Right ventricle myocardium inferior (tissue), 1 donor: ENCODE measurements around the gene MAK. TPM values are rescaled to one million over a fixed set of nuclear protein-coding genes. Genes with fewer than 3 reads are reported as not detected.
A peak's percentile ranks its signal among the peaks of the same experiment; 100 is the strongest.
"Not testable (repeated sequence)": the region's sequence is repeated elsewhere in the genome, so short reads cannot be mapped to it uniquely, and the experiment has no call there.

Experiments
- ATAC-seq: fragments of 200-7000 bp; cut with Tn5 transposase; one replicate; pipeline ENCODE4 v1.9.1; 2020; ENCODE audit warnings: mild to moderate bottlenecking, moderate library complexity
- DNase-seq: peaks from one replicate; pipeline ENCODE4 v3.0.0; 2021; ENCODE audit errors: missing footprints
- intact Hi-C: fragments of 100-400 bp; cut with DNase I; formaldehyde crosslinking; loops from one replicate; pipeline ENCODE4 v1.11.0; 2022
- total RNA-seq: library from RNA; stranded (reverse); fragmentation: NEBNext Ultra II Directional; extraction: Animal tissue kit (Norgen Biotek cat#: 25700); gene quantifications from one replicate; pipeline ENCODE4 v1.2.1, GENCODE V29; 2021
- donor health status: DM: no; HTN: yes; CAD: no; lungs with severe emphysema.

The MAK gene
- total RNA-seq, 1 donor from 2014 or later: not detected

- ATAC-seq: no peak
- no peak for DNase-seq
- intact Hi-C loops: loop anchor here (10.0 kb wide), 1 partner anchor 296 kb away; no protein-coding TSS in a partner anchor
Observed at GRCh38 chr6:10800810-10801209, 37.5 kb downstream of the MAK start.

GRCh38 chr6:10794239-10794638 lies 44.1 kb downstream of the MAK start:
- ATAC-seq (no peak), DNase-seq (no peak)
- intact Hi-C loops: no loop called here

DNA sequence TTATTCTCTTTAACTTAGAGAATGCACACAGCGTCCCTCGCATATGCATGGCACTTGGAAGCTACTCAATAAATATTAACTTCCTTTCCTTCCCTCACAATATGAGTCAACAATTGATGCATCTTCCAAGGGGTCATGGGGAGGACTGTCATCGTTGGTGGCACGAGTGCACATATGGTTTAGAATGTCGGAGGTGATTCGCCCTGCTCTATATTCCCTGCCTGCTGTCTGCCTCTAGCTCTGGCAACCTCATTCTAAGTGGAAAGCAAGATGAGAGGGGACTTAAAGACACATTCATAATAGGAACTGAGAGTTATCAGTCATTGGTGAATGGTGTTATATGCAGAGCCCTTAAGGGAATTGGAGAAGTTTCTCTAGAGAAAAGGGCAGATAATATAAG lies 44.6 kb downstream of the MAK start:
- ATAC-seq (no peak), DNase-seq (no peak)
- intact Hi-C loops: no loop called here

GRCh38 chr6:10793035-10793434 lies 45.3 kb downstream of the MAK start:
- ATAC-seq: no peak
- no peak for DNase-seq
- intact Hi-C loops: no loop called here

DNA sequence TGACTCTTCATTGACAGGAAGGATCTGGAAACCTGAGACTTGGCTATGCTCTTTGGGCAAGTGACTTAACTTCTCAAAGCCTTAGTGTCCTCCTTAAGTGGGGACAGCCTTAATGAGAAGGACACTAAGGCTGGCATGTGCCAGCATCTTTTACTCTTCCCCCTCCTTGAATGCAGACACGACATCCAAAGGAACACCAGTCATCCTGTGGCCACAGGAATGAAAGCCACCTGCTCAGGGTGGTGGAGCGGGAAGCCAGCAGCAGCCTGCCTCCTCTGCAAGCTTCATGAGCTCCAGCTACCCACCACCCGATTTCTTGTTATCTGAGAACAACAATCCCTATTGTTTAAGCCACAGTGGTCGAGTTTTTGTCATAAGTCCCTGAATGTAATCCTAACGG lies 46.2 kb downstream of the MAK start:
- intact Hi-C loops: no loop called here
- ATAC-seq: no peak

GRCh38 chr6:10791673-10792072 lies 46.7 kb downstream of the MAK start:
- ATAC-seq: no peak
- DNase-seq: no peak
- intact Hi-C loops: no loop called here

More for the DNA sequence above, 46.2 kb downstream of the MAK start:
- no peak for DNase-seq

- intact Hi-C loops: no loop called here
- ATAC-seq: no peak
- no peak for DNase-seq
Observed at GRCh38 chr6:10779076-10779475, 59.3 kb downstream of the MAK start.

DNA sequence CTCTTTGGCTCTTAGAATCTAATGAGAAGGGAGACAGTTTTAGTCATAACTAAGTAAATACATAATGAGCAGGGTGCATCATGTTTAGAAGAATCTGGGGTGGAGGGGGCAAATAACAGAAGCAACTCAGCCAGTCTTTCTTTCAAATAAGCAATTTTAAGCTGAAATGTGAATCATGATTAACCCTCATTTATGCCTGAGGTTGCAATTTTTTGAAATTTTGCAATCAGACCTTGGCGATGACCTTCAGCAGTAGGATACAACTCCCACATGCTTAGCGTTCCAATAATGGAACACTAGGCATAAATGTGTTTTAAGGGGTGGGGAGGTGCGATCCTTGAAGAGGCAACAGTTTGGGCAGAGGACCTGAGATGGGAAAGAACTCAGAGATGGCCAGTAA lies 60.1 kb downstream of the MAK start:
- ATAC-seq: no peak
- intact Hi-C loops: no loop called here
- no peak for DNase-seq

DNA sequence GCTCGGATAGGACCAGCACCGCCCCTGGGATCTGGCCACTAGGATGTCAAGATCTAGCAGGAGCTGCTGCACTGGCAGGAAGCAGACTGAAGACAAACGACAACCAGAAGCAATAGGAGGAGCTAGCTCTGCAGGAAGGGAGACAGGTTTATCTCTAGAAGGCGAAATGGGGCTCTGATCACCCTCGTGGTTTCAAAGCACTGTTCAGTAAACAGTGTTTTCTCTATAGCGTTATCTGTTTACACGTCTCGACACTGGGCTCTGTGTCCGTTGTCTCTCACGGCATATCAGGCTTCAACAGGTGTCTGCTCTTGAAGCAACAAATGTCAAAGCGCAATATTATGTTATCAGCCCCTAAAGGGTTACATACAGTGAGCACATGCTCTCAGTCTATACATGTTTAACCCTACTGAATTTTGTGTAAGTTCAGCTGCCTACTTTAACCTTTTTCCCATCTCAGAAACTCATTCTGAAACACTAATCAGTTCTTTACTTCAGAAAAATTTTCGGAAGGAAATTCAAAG lies 66.9 kb downstream of the MAK start:
- intact Hi-C loops: no loop called here
- no peak for ATAC-seq
- DNase-seq: no peak

GRCh38 chr6:10769419-10769818 lies 68.9 kb downstream of the MAK start:
- DNase-seq: no peak
- intact Hi-C loops: no loop called here
- ATAC-seq: no peak

DNA sequence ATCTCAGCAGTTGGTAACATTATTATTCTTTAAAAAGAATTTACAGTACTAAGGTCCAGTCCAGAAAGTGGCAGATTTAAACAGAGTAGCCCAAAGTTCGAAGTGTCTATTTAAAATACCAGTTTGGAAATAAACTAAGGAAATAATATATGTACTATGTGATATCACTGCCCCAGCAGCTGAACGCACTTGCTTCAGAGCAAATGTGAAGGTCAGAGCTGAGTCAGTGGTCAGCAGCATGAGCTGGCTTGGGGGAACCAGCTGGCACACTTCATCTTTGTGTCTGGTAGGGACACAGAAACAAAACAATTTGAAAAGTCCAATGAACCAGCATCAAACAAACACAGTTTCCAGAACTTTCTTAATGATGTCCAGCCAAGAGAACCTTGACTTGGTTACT lies 75.3 kb downstream of the MAK start:
- DNase-seq: no peak
- intact Hi-C loops: no loop called here
- ATAC-seq: no peak

GRCh38 chr6:10759884-10760329 lies 78.4 kb downstream of the MAK start:
- no peak for DNase-seq
- intact Hi-C loops: no loop called here

GRCh38 chr6:10759312-10759839 lies 79.0 kb downstream of the MAK start:
- DNase-seq (no peak), ATAC-seq (peak; percentile 37)
- intact Hi-C loops: no loop called here

More at GRCh38 chr6:10759884-10760329, 78.4 kb downstream of the MAK start:
- ATAC-seq: peak; percentile 60

GRCh38 chr6:10756085-10756484 lies 82.3 kb downstream of the MAK start:
- ATAC-seq (no peak), DNase-seq (no peak)
- intact Hi-C loops: no loop called here

GRCh38 chr6:10751757-10752156 lies 86.6 kb downstream of the MAK start:
- DNase-seq, ATAC-seq, intact Hi-C loops: not testable (repeated sequence)

GRCh38 chr6:10750568-10750967 lies 87.8 kb downstream of the MAK start:
- intact Hi-C loops, DNase-seq, ATAC-seq: not testable (repeated sequence)

DNA sequence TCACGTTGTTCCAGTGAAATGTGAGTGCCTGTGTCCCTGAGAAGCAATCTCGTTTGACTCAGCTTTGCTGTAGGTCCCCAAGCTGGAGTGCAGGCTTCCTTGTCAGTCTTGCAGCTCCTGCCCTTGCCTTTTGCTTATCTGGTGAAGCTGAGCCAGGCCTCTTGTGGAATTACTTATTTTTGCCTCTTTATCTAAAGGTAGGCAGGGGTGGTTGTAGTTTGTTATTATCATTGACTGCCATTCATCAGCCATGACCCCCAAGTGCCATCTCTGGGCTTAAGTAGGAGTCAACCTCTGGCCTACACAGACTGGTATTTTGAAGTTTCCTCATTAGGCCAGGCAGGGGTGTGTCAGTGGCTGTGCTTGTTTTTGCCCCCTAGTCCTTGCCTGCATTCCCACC lies 88.6 kb downstream of the MAK start:
- DNase-seq: no peak
- intact Hi-C loops: no loop called here
- no peak for ATAC-seq

- DNase-seq: peak; percentile 100
- ATAC-seq: peak; percentile 99
- intact Hi-C loops: loop anchor here (1.0 to 2.0 kb wide), 3 partner anchors 25 to 236 kb away; partner anchors contain the start of genes C6orf52 and PAK1IP1
Observed at GRCh38 chr6:10747251-10747972, 90.9 kb downstream of the MAK start, which contains the start of gene TMEM14B. Gene TMEM14B (plus strand): TSS chr6:10747805. CDS start chr6:10749246, 1,441 bp downstream.

- intact Hi-C loops: loop anchor here (1.0 to 2.0 kb wide), 3 partner anchors 25 to 236 kb away; partner anchors contain the start of genes C6orf52 and PAK1IP1
- DNase-seq (no peak), ATAC-seq (no peak)
Observed at GRCh38 chr6:10746915-10747250, 91.5 kb downstream of the MAK start.

DNA sequence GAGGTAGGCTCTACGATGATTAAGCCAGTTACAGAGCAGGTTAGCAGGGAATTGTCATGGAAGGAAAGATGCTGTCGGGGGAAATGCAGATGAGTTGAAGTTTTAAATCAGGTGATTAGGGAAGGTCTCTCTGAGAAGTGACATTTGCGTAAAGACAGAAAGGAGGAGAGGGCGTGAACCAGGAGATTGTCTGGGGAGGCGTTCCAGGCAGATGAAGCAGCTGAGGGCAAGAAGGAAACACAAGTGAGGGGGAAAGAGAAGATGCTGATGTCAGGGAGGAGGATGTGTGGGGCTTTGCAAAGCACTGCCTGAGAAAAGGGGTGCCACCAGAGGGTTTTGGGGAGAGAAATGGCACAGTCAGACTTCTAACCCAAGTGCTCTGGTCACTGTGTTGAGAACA lies 93.2 kb downstream of the MAK start:
- intact Hi-C loops: no loop called here
- no peak for DNase-seq
- ATAC-seq: no peak
